Measurements from ENCODE around the gene ATCAY.

- TF ChIP-seq GABPA (IDR thresholded peaks at IDR 0.05; ENCODE audit: low read depth), result no peak
- TF ChIP-seq CTCF (IDR thresholded peaks at IDR 0.05; ENCODE audit: insufficient read depth, low read length), result no peak
- TF ChIP-seq POLR2AphosphoS5 (IDR thresholded peaks at IDR 0.05; ENCODE audit: low read depth), result no peak
These were observed 89.2 kb downstream of the ATCAY start for GRCh38 chr19:3969435-3970312.

All from HL-60 (cell line).